Endothelial cell of umbilical vein (primary cell): ENCODE data around the gene PNPO. TPM values are rescaled to one million over a fixed set of nuclear protein-coding genes. Genes with fewer than 3 reads are reported as not detected.

Experiments
- BruUV-seq: library from RNA; stranded (reverse); fragments of 400-500 nt; replicated peaks from 2 replicates; lab custom pipeline; 2021; lab: Mats Ljungman, UMichigan
- CTCF ChIA-PET: fragments of 300-600, 350-600 bp; sonication (Branson Sonifier 250); formaldehyde crosslinking; loops from one replicate; lab custom pipeline; 2021; ENCODE audit warnings: antibody characterized with exemption, inconsistent platforms; lab: Charles Lee
- POLR2A ChIA-PET: fragments of 300-600, 350-600 bp; sonication (Branson Sonifier 250); formaldehyde crosslinking; loops from one replicate; lab custom pipeline; 2021; ENCODE audit warnings: antibody characterized with exemption, inconsistent platforms; lab: Charles Lee
- DNase-seq: peaks from one replicate; pipeline ENCODE4 v3.0.0-alpha.2; 2011; ENCODE audit warnings: low read depth, low spot score
- FAIRE-seq: peaks from 2 replicates; lab custom pipeline; 2011; peaks lifted over from hg19 to GRCh38; lab: Jason Lieb, UNC
- H2AFZ ChIP-seq: 2 replicates; pipeline ENCODE4 v1.6.0; 2012; ENCODE audit warnings: low read depth, low read length, control low read depth, inconsistent platforms
- H3K27ac ChIP-seq: 2 replicates; pipeline ENCODE4 v1.5.1; 2011; ENCODE audit warnings: low read depth, mild to moderate bottlenecking, control low read depth, low read length, moderate library complexity; ENCODE audit not compliant: insufficient read depth
- H3K27me3 ChIP-seq, 2 experiments: 2 replicates each; pipeline versions ENCODE4 v1.6.0 to v1.6.1; 2011; ENCODE audit warnings: low read length in 2 of 2, mixed read lengths in 1 of 2; ENCODE audit not compliant: control insufficient read depth in 2 of 2, insufficient read depth in 2 of 2
- H3K36me3 ChIP-seq, 2 experiments: 2 replicates in 1 of 2; 3 replicates in 1 of 2; pipeline ENCODE4 v1.5.1; 2011; ENCODE audit warnings: low read length in 2 of 2, mild to moderate bottlenecking in 1 of 2, moderate library complexity in 1 of 2; ENCODE audit not compliant: control insufficient read depth in 2 of 2, insufficient read depth in 2 of 2; ENCODE audit errors: extremely low read depth in 1 of 2
- H3K4me1 ChIP-seq: 3 replicates; pipeline ENCODE4 v1.5.1; 2011; ENCODE audit warnings: mild to moderate bottlenecking, low read length; ENCODE audit not compliant: control insufficient read depth, insufficient read depth; ENCODE audit errors: extremely low read depth
- H3K4me2 ChIP-seq: 2 replicates; pipeline ENCODE4 v1.6.1; 2011; ENCODE audit warnings: low read length, control low read depth, mixed read lengths; ENCODE audit not compliant: insufficient read depth
- H3K4me3 ChIP-seq, 3 experiments: fragments of 200-600 bp in 1 of 3; sonication (generic), shearing (Covaris generic) in 1 of 3; replicated peaks in 1 of 3; 2 replicates each; pipeline ENCODE4 v1.5.1; 2011 to 2016; ENCODE audit warnings: control low read depth in 3 of 3, low read length in 3 of 3, mild to moderate bottlenecking in 2 of 3, inconsistent platforms in 1 of 3, low read depth in 1 of 3, moderate library complexity in 1 of 3; ENCODE audit not compliant: insufficient read depth in 1 of 3
- H3K79me2 ChIP-seq: 2 replicates; pipeline ENCODE4 v1.6.0; 2012; ENCODE audit warnings: low read length, inconsistent platforms; ENCODE audit not compliant: control insufficient read depth, insufficient read depth
- H3K9ac ChIP-seq: replicated peaks from 2 replicates; pipeline ENCODE3; 2011; ENCODE audit warnings: low read length, control low read depth; ENCODE audit not compliant: insufficient read depth; ENCODE audit errors: extremely low read depth
- H3K9me1 ChIP-seq: replicated peaks from 3 replicates; pipeline ENCODE4 v1.6.0; 2011; ENCODE audit warnings: mild to moderate bottlenecking, low read length; ENCODE audit not compliant: control insufficient read depth, insufficient read depth; ENCODE audit errors: extremely low read depth
- H3K9me3 ChIP-seq: replicated peaks from 2 replicates; pipeline ENCODE4 v1.5.1; 2012; ENCODE audit warnings: low read length, inconsistent platforms; ENCODE audit not compliant: control insufficient read depth, insufficient read depth
- H4K20me1 ChIP-seq: replicated peaks from 2 replicates; pipeline ENCODE3; 2011; ENCODE audit warnings: mild to moderate bottlenecking, low read length; ENCODE audit not compliant: control insufficient read depth, insufficient read depth; ENCODE audit errors: extremely low read depth
- CTCF ChIP-seq, 2 donors: IDR thresholded peaks; 1 replicate in 1 of 2; 2 replicates in 1 of 2; pipeline ENCODE4 v1.5.1; 2011; ENCODE audit warnings: low read length in 2 of 2, mild to moderate bottlenecking in 2 of 2, moderate library complexity in 2 of 2, control low read depth in 1 of 2, inconsistent platforms in 1 of 2, low read depth in 1 of 2; ENCODE audit not compliant: insufficient read depth in 1 of 2; ENCODE audit errors: extremely low read depth in 1 of 2
- EZH2 ChIP-seq: IDR thresholded peaks from 2 replicates; pipeline ENCODE4 v1.6.1; 2012; ENCODE audit warnings: borderline replicate concordance, low read depth, mild to moderate bottlenecking, moderate library complexity, low read length, inconsistent platforms; ENCODE audit not compliant: severe bottlenecking
- FOS ChIP-seq: IDR thresholded peaks from 2 replicates; pipeline ENCODE4 v1.6.1; 2011; ENCODE audit warnings: mild to moderate bottlenecking, low read length, moderate library complexity, borderline replicate concordance; ENCODE audit not compliant: insufficient read depth
- GATA2 ChIP-seq: IDR thresholded peaks from 2 replicates; pipeline ENCODE4 v1.7.0; 2011; ENCODE audit warnings: low read depth, mild to moderate bottlenecking, moderate library complexity, mixed read lengths, low read length; ENCODE audit not compliant: insufficient read length, insufficient read depth
- JUN ChIP-seq: IDR thresholded peaks from 2 replicates; pipeline ENCODE4 v1.6.1; 2011; ENCODE audit warnings: borderline replicate concordance, low read depth; ENCODE audit not compliant: insufficient read length, insufficient read depth
- MAX ChIP-seq: IDR thresholded peaks from 2 replicates; pipeline ENCODE4 v1.6.1; 2011; ENCODE audit not compliant: insufficient read depth, insufficient read length
- MYC ChIP-seq: IDR thresholded peaks from one replicate; pipeline ENCODE4 v1.6.1; 2011; ENCODE audit warnings: mild to moderate bottlenecking, low read depth, low read length
- POLR2A ChIP-seq: IDR thresholded peaks from 2 replicates; pipeline ENCODE4 v1.6.1; 2012; ENCODE audit warnings: low read depth, mild to moderate bottlenecking, control low read depth, low read length
- POLR2AphosphoS5 ChIP-seq: IDR thresholded peaks from 2 replicates; pipeline ENCODE4 v1.6.1; 2012; ENCODE audit warnings: low read depth, mild to moderate bottlenecking, control low read depth, low read length, moderate library complexity; ENCODE audit not compliant: insufficient read depth
- dilution Hi-C: fragments of 300-500 bp; cut with MboI; formaldehyde crosslinking; loops from one replicate; pipeline ENCODE4 v1.15.0; 2019; ENCODE audit warnings: low sequenced_read_pairs; ENCODE audit not compliant: extremely low pct_ligation_motif_present
- intact Hi-C: fragments of 100-400 bp; cut with micrococcal nuclease; formaldehyde crosslinking; loops from one replicate; pipeline ENCODE4 v1.10.0; 2022
- polyA plus RNA-seq, 4 experiments: library from polyadenylated mRNA; depleted of rRNA in 3 of 4; stranded (reverse) in 3 of 4; unstranded in 1 of 4; fragments of >200 nt; gene quantifications; 2 replicates each; pipeline versions ENCODE4 v1.2.1 to v1.2.3, GENCODE V29; 2011 to 2012; ENCODE audit warnings: missing spikeins in 1 of 4
- total RNA-seq: library from RNA; stranded (reverse); gene quantifications from 2 replicates; pipeline ENCODE4 v1.2.3, GENCODE V29; 2021

Gene PNPO
- total and polyA plus RNA-seq, 2 donors (not counting 3 experiments of a cell fraction or from before 2014, with no cell fraction given): 19.7 to 22.0 TPM

- FAIRE-seq (no peak), DNase-seq (no peak)
- POLR2A ChIA-PET: no interaction called here
- Histone ChIP-seq H3K9me1 (no peaks in the 10 kb centered on the region), H3K4me3 (no peak overlapping the region), H3K9ac (no peak overlapping the region), H2AFZ (no peak overlapping the region), H3K79me2 (no peaks in the 10 kb centered on the region), H3K36me3 (peaks cover 0 to 10% of the 10 kb centered on the region in 2 experiments), H3K9me3 (no peaks in the 10 kb centered on the region), H3K4me1 (peaks cover 7% of the 10 kb centered on the region), H4K20me1 (no peaks in the 10 kb centered on the region), H3K4me2 (no peak overlapping the region), H3K27ac (no peak overlapping the region), H3K27me3 (no peaks in the 10 kb centered on the region)
- no TSS peak for BruUV-seq
- dilution Hi-C loops: no loop called here
- TF ChIP-seq CTCF (IDR thresholded peaks at IDR 0.05; ENCODE audit: extremely low read depth in 1 of 2, insufficient read depth in 1 of 2, low read depth in 1 of 2, low read length in 2 of 2) (no peak), FOS (no peak), GATA2 (no peak), MYC (no peak), EZH2 (no peak), MAX (no peak), POLR2A (no peak), JUN (no peak), POLR2AphosphoS5 (no peak)
- intact Hi-C loops: no loop called here
- CTCF ChIA-PET: interaction anchor here (1.4 kb wide), 2 partner anchors 10 to 15 kb away, joined by 6 to 9 read pairs; partner anchors contain the start of gene PNPO
Measured at GRCh38 chr17:47931848-47932247, 9.5 kb upstream of the PNPO start.
